Measurements from ENCODE around the gene MLANA. TPM values are rescaled to one million over a fixed set of nuclear protein-coding genes. Genes with fewer than 3 reads are reported as not detected.

Gene MLANA
- polyA plus RNA-seq, 3 donors = not detected

DNA sequence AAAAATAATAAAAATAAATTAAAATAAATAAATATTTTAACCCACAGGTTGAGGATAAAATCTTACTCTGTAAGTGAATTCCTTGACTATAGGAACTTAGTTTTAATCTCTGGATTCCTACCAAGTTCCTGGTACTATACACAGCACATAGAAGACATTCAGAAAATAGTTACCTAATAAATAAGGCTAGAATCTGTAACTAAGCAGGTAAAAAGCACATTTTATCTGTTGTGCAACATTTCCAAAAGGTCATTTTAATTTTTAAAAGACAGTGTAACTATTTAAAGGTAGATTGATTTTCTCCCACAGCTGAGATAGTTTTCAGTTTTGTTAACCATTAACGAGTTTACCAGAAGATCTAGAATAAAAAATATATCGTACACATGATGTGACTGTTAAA, 47.8 kb downstream of the MLANA start:
- Mint-ChIP-seq H3K9me3 (no peaks in the 10 kb centered on the region), H3K4me1 (no peaks in the 10 kb centered on the region), H3K27ac (no peak overlapping the region), H3K27me3 (ENCODE audit: low read depth in 3 of 3) (no peaks in the 10 kb centered on the region), H3K36me3 (peaks cover 7 to 16% of the 10 kb centered on the region in 2 donors), H3K4me3 (no peak overlapping the region)
- Histone ChIP-seq H2AFZ (ENCODE audit: insufficient read depth, low read depth, low read length, poor library complexity, severe bottlenecking) (no peak overlapping the region), H3K79me2 (ENCODE audit: insufficient read depth, low read length) (no peaks in the 10 kb centered on the region), H3K27ac (ENCODE audit: low read depth in 1 of 2, low read length in 2 of 2) (no peak overlapping the region), H3K9ac (ENCODE audit: insufficient read depth, low read length, poor library complexity, severe bottlenecking) (no peak overlapping the region), H3K9me3 (replicated peaks in 1 of 2; ENCODE audit: control insufficient read depth in 1 of 2, insufficient read depth in 1 of 2, low read length in 2 of 2) (no peaks in the 10 kb centered on the region), H3K4me3 (replicated peaks in 1 of 3; ENCODE audit: low read depth in 2 of 3, low read length in 3 of 3) (no peak overlapping the region), H3K4me1 (ENCODE audit: control insufficient read depth in 1 of 2, insufficient read depth in 2 of 2, low read length in 2 of 2) (no peaks in the 10 kb centered on the region), H3K36me3 (replicated peaks in 1 of 2; ENCODE audit: control insufficient read depth in 1 of 2, insufficient read depth in 2 of 2, low read length in 2 of 2) (peaks cover 3% of the 10 kb centered on the region in 2 donors), H3K4me2 (replicated peaks; ENCODE audit: extremely low read depth, low read length, poor library complexity, severe bottlenecking) (no peak overlapping the region), H3K27me3 (ENCODE audit: control insufficient read depth in 2 of 2, insufficient read depth in 2 of 2, low read length in 2 of 2) (no peaks in the 10 kb centered on the region), H4K20me1 (ENCODE audit: insufficient read depth, low read length) (no peaks in the 10 kb centered on the region)
- WGBS (ENCODE audit: insufficient coverage) = no CpG with 5 or more reads among the region's 2 CpGs
- intact Hi-C loops (cut with micrococcal nuclease) = no loop called here
- TF ChIP-seq, protein P1, sequence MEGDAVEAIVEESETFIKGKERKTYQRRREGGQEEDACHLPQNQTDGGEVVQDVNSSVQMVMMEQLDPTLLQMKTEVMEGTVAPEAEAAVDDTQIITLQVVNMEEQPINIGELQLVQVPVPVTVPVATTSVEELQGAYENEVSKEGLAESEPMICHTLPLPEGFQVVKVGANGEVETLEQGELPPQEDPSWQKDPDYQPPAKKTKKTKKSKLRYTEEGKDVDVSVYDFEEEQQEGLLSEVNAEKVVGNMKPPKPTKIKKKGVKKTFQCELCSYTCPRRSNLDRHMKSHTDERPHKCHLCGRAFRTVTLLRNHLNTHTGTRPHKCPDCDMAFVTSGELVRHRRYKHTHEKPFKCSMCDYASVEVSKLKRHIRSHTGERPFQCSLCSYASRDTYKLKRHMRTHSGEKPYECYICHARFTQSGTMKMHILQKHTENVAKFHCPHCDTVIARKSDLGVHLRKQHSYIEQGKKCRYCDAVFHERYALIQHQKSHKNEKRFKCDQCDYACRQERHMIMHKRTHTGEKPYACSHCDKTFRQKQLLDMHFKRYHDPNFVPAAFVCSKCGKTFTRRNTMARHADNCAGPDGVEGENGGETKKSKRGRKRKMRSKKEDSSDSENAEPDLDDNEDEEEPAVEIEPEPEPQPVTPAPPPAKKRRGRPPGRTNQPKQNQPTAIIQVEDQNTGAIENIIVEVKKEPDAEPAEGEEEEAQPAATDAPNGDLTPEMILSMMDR (IDR thresholded peaks at IDR 0.05) = no peak
- no peak for DNase-seq

DNA sequence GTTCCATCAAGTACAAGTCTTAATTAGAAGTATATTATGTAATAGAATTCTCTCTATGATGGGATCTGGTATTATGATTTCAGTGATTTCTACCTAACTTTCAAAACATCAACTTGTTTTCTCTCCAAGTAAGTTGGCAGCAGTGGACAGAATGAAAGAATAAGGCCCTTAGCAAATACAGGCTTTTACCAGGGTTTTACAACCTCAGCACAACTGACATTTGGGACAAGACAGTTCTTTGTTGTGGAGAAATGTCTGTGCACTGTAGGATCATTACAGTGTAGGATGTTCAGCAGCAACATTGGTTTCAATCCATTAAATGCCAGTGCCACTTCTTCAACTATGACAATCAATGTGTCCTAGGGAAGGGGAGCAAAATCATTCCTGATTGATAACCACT, 48.8 kb downstream of the MLANA start:
- Mint-ChIP-seq H3K4me1 (no peaks in the 10 kb centered on the region), H3K4me3 (no peak overlapping the region), H3K9me3 (no peaks in the 10 kb centered on the region), H3K27me3 (ENCODE audit: low read depth in 3 of 3) (no peaks in the 10 kb centered on the region), H3K36me3 (peaks cover 2 to 12% of the 10 kb centered on the region in 2 donors), H3K27ac (no peak overlapping the region)
- Histone ChIP-seq H4K20me1 (ENCODE audit: insufficient read depth, low read length) (no peaks in the 10 kb centered on the region), H3K4me1 (ENCODE audit: control insufficient read depth in 1 of 2, insufficient read depth in 2 of 2, low read length in 2 of 2) (no peaks in the 10 kb centered on the region), H3K9me3 (replicated peaks in 1 of 2; ENCODE audit: control insufficient read depth in 1 of 2, insufficient read depth in 1 of 2, low read length in 2 of 2) (no peaks in the 10 kb centered on the region), H3K36me3 (replicated peaks in 1 of 2; ENCODE audit: control insufficient read depth in 1 of 2, insufficient read depth in 2 of 2, low read length in 2 of 2) (peaks cover 0 to 3% of the 10 kb centered on the region in 2 donors), H3K4me3 (replicated peaks in 1 of 3; ENCODE audit: low read depth in 2 of 3, low read length in 3 of 3) (no peak overlapping the region), H3K27ac (ENCODE audit: low read depth in 1 of 2, low read length in 2 of 2) (no peak overlapping the region), H3K9ac (ENCODE audit: insufficient read depth, low read length, poor library complexity, severe bottlenecking) (no peak overlapping the region), H3K4me2 (replicated peaks; ENCODE audit: extremely low read depth, low read length, poor library complexity, severe bottlenecking) (no peak overlapping the region), H3K79me2 (ENCODE audit: insufficient read depth, low read length) (no peaks in the 10 kb centered on the region), H2AFZ (ENCODE audit: insufficient read depth, low read depth, low read length, poor library complexity, severe bottlenecking) (no peak overlapping the region), H3K27me3 (ENCODE audit: control insufficient read depth in 2 of 2, insufficient read depth in 2 of 2, low read length in 2 of 2) (no peaks in the 10 kb centered on the region)
- no peak for DNase-seq
- TF ChIP-seq, protein P1 (IDR thresholded peaks at IDR 0.05) = no peak
- intact Hi-C loops (cut with micrococcal nuclease) = no loop called here
